GM12878 (cell line): ENCODE measurements around the gene TRDMT1. TPM values are rescaled to one million over a fixed set of nuclear protein-coding genes. Genes with fewer than 3 reads are reported as not detected.

Experiments used
- ATAC-seq: fragments of 200-7000 bp; cut with Tn5 transposase; 3 replicates; pipeline ENCODE4 v1.9.1; 2020; ENCODE audit warnings: mild to moderate bottlenecking, moderate library complexity
- BruUV-seq: library from RNA; stranded (reverse); fragments of 400-500 nt; replicated peaks from 2 replicates; lab custom pipeline; 2021; lab: Mats Ljungman, UMichigan
- CTCF ChIA-PET: fragments of 300-600 bp; sonication (Branson Sonifier 250); formaldehyde crosslinking; extraction: SDS; loops from one replicate; lab custom pipeline; 2021; ENCODE audit warnings: inconsistent platforms; lab: Yijun Ruan, JAX
- POLR2A ChIA-PET: fragments of 350-600 bp; formaldehyde crosslinking; extraction: SDS; loops from one replicate; lab custom pipeline; 2021; ENCODE audit warnings: inconsistent platforms; lab: Charles Lee
- RAD21 ChIA-PET: fragments of 300-600 bp; sonication (Branson Sonifier 250); formaldehyde crosslinking; loops from one replicate; lab custom pipeline; 2023; ENCODE audit warnings: antibody characterized with exemption; ENCODE audit not compliant: unreplicated experiment; lab: Charles Lee
- SMC1A ChIA-PET: fragments of 300-600 bp; sonication (Branson Sonifier 250); formaldehyde crosslinking; loops from one replicate; lab custom pipeline; 2023; ENCODE audit not compliant: unreplicated experiment, uncharacterized antibody; lab: Charles Lee
- DNase-seq: peaks from one replicate; pipeline ENCODE4 v3.0.0-alpha.2; 2011; ENCODE audit warnings: low read depth, low spot score
- FAIRE-seq: peaks from 3 replicates; lab custom pipeline; 2011; peaks lifted over from hg19 to GRCh38; lab: Jason Lieb, UNC
- H2AFZ ChIP-seq: 2 replicates; pipeline ENCODE4 v1.6.0; 2011; ENCODE audit warnings: low read depth, low read length, control low read depth; ENCODE audit not compliant: control insufficient read depth
- H3K27ac ChIP-seq: 2 replicates; pipeline ENCODE4 v1.5.1; 2011; ENCODE audit warnings: control low read depth; ENCODE audit not compliant: control insufficient read depth, insufficient read depth
- H3K27me3 ChIP-seq, 2 experiments: replicated peaks in 1 of 2; 2 replicates each; pipeline versions ENCODE4 v1.6.0 to v1.6.1; 2011; ENCODE audit warnings: low read length in 1 of 2; ENCODE audit not compliant: control insufficient read depth in 2 of 2, insufficient read depth in 2 of 2
- H3K36me3 ChIP-seq, 2 experiments: 2 replicates each; pipeline ENCODE4 v1.5.1; 2011; ENCODE audit warnings: low read length in 1 of 2; ENCODE audit not compliant: control insufficient read depth in 2 of 2, insufficient read depth in 2 of 2
- H3K4me1 ChIP-seq: 2 replicates; pipeline ENCODE4 v1.6.1; 2011; ENCODE audit warnings: mild to moderate bottlenecking, low read length, moderate library complexity, mixed read lengths; ENCODE audit not compliant: control insufficient read depth, insufficient read depth
- H3K4me2 ChIP-seq: 2 replicates; pipeline ENCODE4 v1.6.0; 2011; ENCODE audit warnings: control low read depth; ENCODE audit not compliant: control insufficient read depth, insufficient read depth
- H3K4me3 ChIP-seq: fragments of 200-600 bp; sonication (generic); 2 replicates; pipeline ENCODE4 v1.5.1; 2016
- H3K79me2 ChIP-seq: 2 replicates; pipeline ENCODE4 v1.6.0; 2011; ENCODE audit warnings: low read length; ENCODE audit not compliant: control insufficient read depth, insufficient read depth
- H3K9ac ChIP-seq: 2 replicates; pipeline ENCODE4 v1.8.0; 2011; ENCODE audit warnings: low read length, control low read depth, mixed read lengths; ENCODE audit not compliant: control insufficient read depth, insufficient read depth
- H3K9me3 ChIP-seq: replicated peaks from 3 replicates; pipeline ENCODE4 v1.5.1; 2011; ENCODE audit warnings: mild to moderate bottlenecking, low read length; ENCODE audit not compliant: control insufficient read depth, insufficient read depth
- H4K20me1 ChIP-seq: 2 replicates; pipeline ENCODE4 v1.6.0; 2011; ENCODE audit not compliant: control insufficient read depth, insufficient read depth
- CHD4 ChIP-seq: fragments of 200-600 bp; sonication (generic); IDR thresholded peaks from 2 replicates; pipeline ENCODE4 v1.6.1; 2016; ENCODE audit warnings: mild to moderate bottlenecking
- ELK1 ChIP-seq: IDR thresholded peaks from 2 replicates; pipeline ENCODE4 v1.6.1; 2012; ENCODE audit warnings: low read depth, low read length, improper control_type of control experiment
- FOXM1 ChIP-seq: IDR thresholded peaks from 2 replicates; pipeline ENCODE4 v1.6.1; 2012; ENCODE audit warnings: low read depth, mild to moderate bottlenecking, inconsistent platforms, low read length, moderate library complexity
- MYC ChIP-seq: IDR thresholded peaks from 2 replicates; pipeline ENCODE4 v1.6.1; 2011; ENCODE audit warnings: mild to moderate bottlenecking, low read length, moderate library complexity, inconsistent platforms; ENCODE audit not compliant: insufficient read depth, insufficient replicate concordance, insufficient read length, severe bottlenecking
- NFYA ChIP-seq: IDR thresholded peaks from 2 replicates; pipeline ENCODE4 v1.6.1; 2011; ENCODE audit warnings: low read depth, mild to moderate bottlenecking, low read length, improper control_type of control experiment, borderline replicate concordance
- NR2C1 ChIP-seq: fragments of 450-650 bp; IDR thresholded peaks from 2 replicates; pipeline ENCODE4 v1.6.1; 2017; ENCODE audit warnings: antibody characterized with exemption, mild to moderate bottlenecking, moderate library complexity
- POLR2AphosphoS5 ChIP-seq: IDR thresholded peaks from 2 replicates; pipeline ENCODE4 v1.6.1; 2011; ENCODE audit warnings: mild to moderate bottlenecking, low read length, inconsistent platforms
- PRDM15 ChIP-seq: fragments of 450-650 bp; formaldehyde crosslinking; IDR thresholded peaks from 2 replicates; pipeline ENCODE4 v1.4.0; 2020; ENCODE audit warnings: mild to moderate bottlenecking, moderate library complexity
- SMAD1 ChIP-seq: fragments of 450-650 bp; IDR thresholded peaks from 2 replicates; pipeline ENCODE4 v1.6.1; 2018; ENCODE audit warnings: mild to moderate bottlenecking, low read depth; ENCODE audit not compliant: partially characterized antibody
- SUZ12 ChIP-seq: fragments of 200-600 bp; sonication (generic); IDR thresholded peaks from one replicate; pipeline ENCODE4 v1.6.1; 2018; ENCODE audit warnings: antibody characterized with exemption, mild to moderate bottlenecking; ENCODE audit not compliant: unreplicated experiment
- TCF12 ChIP-seq: IDR thresholded peaks from 2 replicates; pipeline ENCODE4 v1.6.1; 2011; ENCODE audit warnings: low read depth, mild to moderate bottlenecking, low read length
- WRNIP1 ChIP-seq: IDR thresholded peaks from 2 replicates; pipeline ENCODE4 v1.6.1; 2011; ENCODE audit warnings: low read depth, low read length, improper control_type of control experiment, borderline replicate concordance
- WGBS: methylation state at CpG from one replicate; pipeline ENCODE4 v1.1.6; 2016; ENCODE audit warnings: low lambda C conversion rate; ENCODE audit not compliant: insufficient replicate concordance, insufficient coverage; ENCODE audit errors: missing lambda C conversion rate; 5-methylcytosine and 5-hydroxymethylcytosine counted together
- in situ Hi-C: fragments of 300-500 bp; cut with MboI; formaldehyde crosslinking; loops from 9 replicates; pipeline ENCODE4 v1.14.3; 2018; ENCODE audit warnings: mixed read lengths
- intact Hi-C: fragments of 100-400 bp; cut with micrococcal nuclease; formaldehyde crosslinking; loops from one replicate; pipeline ENCODE4 v1.14.2; 2022; ENCODE audit not compliant: unreplicated experiment
- polyA plus RNA-seq, 11 experiments: library from polyadenylated mRNA; depleted of rRNA in 4 of 11; unstranded in 6 of 11; stranded (reverse) in 5 of 11; fragments of >200 nt; fragmentation: Nextera tagmentation in 4 of 11; fragmentation: Illumina TruSeq in 1 of 11; extraction: Ambion mirVana in 4 of 11; extraction: Trizol in 1 of 11; gene quantifications; 1 replicate in 1 of 11; 2 replicates in 10 of 11; pipeline versions ENCODE4 v1.2.1 to v1.2.3, GENCODE V29; 2011 to 2016; ENCODE audit warnings: inconsistent platforms in 2 of 11, missing spikeins in 2 of 11, low read depth in 1 of 11
- total RNA-seq, 4 experiments: library from RNA; depleted of rRNA in 3 of 4; stranded (reverse); fragments of >200 nt in 3 of 4; fragmentation: Illumina TruSeq in 1 of 4; extraction: Trizol in 1 of 4; gene quantifications; 2 replicates each; pipeline versions ENCODE4 v1.2.1 to v1.2.3, GENCODE V29; 2013 to 2021
- TF ChIP-seq, protein P1 (sequence below): fragments of 450-650 bp; conservative IDR thresholded peaks from 2 replicates; pipeline ENCODE4 v1.6.1; 2017; ENCODE audit warnings: mild to moderate bottlenecking, moderate library complexity

TRDMT1 gene
- total and polyA plus RNA-seq, 10 of the 15 experiments (the other 5 are each of a cell fraction or from before 2014, with no cell fraction given) = 2.3 to 9.7 (median 4.6) TPM

- Histone ChIP-seq H3K4me1 (no peaks in the 10 kb centered on the region), H3K36me3 (no peaks in the 10 kb centered on the region), H3K27ac (no peak overlapping the region), H4K20me1 (no peaks in the 10 kb centered on the region), H3K4me3 (no peak overlapping the region), H3K27me3 (no peaks in the 10 kb centered on the region), H3K4me2 (no peak overlapping the region), H3K9me3 (no peaks in the 10 kb centered on the region), H3K9ac (no peak overlapping the region), H2AFZ (no peak overlapping the region), H3K79me2 (no peaks in the 10 kb centered on the region)
- no TSS peak for BruUV-seq
- ATAC-seq (no peak), DNase-seq (no peak), FAIRE-seq (no peak)
- POLR2A ChIA-PET = no interaction called here
- intact Hi-C loops = no loop called here
- RAD21 ChIA-PET = interaction anchor here (1.1 kb wide), 1 partner anchor 75 kb away, joined by 3 read pairs; no protein-coding TSS in a partner anchor
- in situ Hi-C loops = no loop called here
- TF ChIP-seq ELK1 (no peak), TCF12 (no peak), CHD4 (no peak), MYC (no peak), NR2C1 (no peak), FOXM1 (no peak), POLR2AphosphoS5 (no peak), NFYA (no peak), SUZ12 (no peak), PRDM15 (no peak), WRNIP1 (no peak), SMAD1 (no peak)
- TF ChIP-seq, protein P1, sequence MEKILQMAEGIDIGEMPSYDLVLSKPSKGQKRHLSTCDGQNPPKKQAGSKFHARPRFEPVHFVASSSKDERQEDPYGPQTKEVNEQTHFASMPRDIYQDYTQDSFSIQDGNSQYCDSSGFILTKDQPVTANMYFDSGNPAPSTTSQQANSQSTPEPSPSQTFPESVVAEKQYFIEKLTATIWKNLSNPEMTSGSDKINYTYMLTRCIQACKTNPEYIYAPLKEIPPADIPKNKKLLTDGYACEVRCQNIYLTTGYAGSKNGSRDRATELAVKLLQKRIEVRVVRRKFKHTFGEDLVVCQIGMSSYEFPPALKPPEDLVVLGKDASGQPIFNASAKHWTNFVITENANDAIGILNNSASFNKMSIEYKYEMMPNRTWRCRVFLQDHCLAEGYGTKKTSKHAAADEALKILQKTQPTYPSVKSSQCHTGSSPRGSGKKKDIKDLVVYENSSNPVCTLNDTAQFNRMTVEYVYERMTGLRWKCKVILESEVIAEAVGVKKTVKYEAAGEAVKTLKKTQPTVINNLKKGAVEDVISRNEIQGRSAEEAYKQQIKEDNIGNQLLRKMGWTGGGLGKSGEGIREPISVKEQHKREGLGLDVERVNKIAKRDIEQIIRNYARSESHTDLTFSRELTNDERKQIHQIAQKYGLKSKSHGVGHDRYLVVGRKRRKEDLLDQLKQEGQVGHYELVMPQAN = no peak
- CTCF ChIA-PET = no interaction called here
- SMC1A ChIA-PET = no interaction called here
- 48% methylated on average over 1 of the region's 1 CpG for whole genome bisulfite sequencing
Measured at GRCh38 chr10:17151716-17152115, 49.8 kb downstream of the TRDMT1 start.
